Adrenal gland (tissue), 12 donors: ENCODE results near the gene AP1M1. TPM values are rescaled to one million over a fixed set of nuclear protein-coding genes. Genes with fewer than 3 reads are reported as not detected.

Experiments used
- DNase-seq, 7 donors: peaks; one replicate each; pipeline ENCODE4 v3.0.0-alpha.2; 2019 to 2020
- H3K27ac ChIP-seq, 5 donors: fragments of 200-600 bp; sonication (generic) in 4 of 5; 1 replicate in 3 of 5; 2 replicates in 2 of 5; pipeline versions ENCODE4 v1.5.1 to v1.8.0; 2016 to 2020; ENCODE audit warnings: mild to moderate bottlenecking in 1 of 5
- H3K27me3 ChIP-seq: fragments of 200-600 bp; 2 replicates; pipeline ENCODE4 v1.8.0; 2021
- H3K36me3 ChIP-seq, 2 donors: fragments of 200-600 bp; replicated peaks in 1 of 2; 1 replicate in 1 of 2; 2 replicates in 1 of 2; pipeline versions ENCODE4 v1.5.1 to v1.8.0; 2018 to 2022
- H3K4me1 ChIP-seq, 2 donors: fragments of 200-600 bp; replicated peaks in 1 of 2; 1 replicate in 1 of 2; 2 replicates in 1 of 2; pipeline versions ENCODE4 v1.5.1 to v1.8.0; 2018 to 2021
- H3K4me3 ChIP-seq, 4 donors: fragments of 200-600 bp; sonication (generic) in 3 of 4; one replicate each; pipeline ENCODE4 v1.5.1; 2016 to 2018
- H3K9me3 ChIP-seq, 3 donors: fragments of 200-600 bp; sonication (generic) in 1 of 3; replicated peaks in 1 of 3; 1 replicate in 2 of 3; 2 replicates in 1 of 3; pipeline versions ENCODE4 v1.5.1 to v1.8.0; 2016 to 2021
- CTCF ChIP-seq, 6 experiments: fragments of 450-650 bp in 4 of 6; fragments of 200-600 bp in 2 of 6; sonication (generic) in 1 of 6; IDR thresholded peaks; 1 replicate in 5 of 6; 2 replicates in 1 of 6; pipeline versions ENCODE4 v1.5.1 to v1.8.0; 2016 to 2021; ENCODE audit warnings: antibody characterized with exemption in 6 of 6, mild to moderate bottlenecking in 2 of 6, moderate library complexity in 1 of 6
- POLR2A ChIP-seq, 2 donors: fragments of 450-650 bp; IDR thresholded peaks; one replicate each; pipeline ENCODE4 v1.6.1; 2017; ENCODE audit warnings: antibody characterized with exemption in 2 of 2, mild to moderate bottlenecking in 2 of 2, moderate library complexity in 1 of 2
- WGBS, 4 donors: extraction: QIAGEN DNeasy Blood & Tissue Kit in 2 of 4; methylation state at CpG; one replicate each; pipeline versions ENCODE4 v1.1.5 to v1.1.7; 2013 to 2017; 5-methylcytosine and 5-hydroxymethylcytosine counted together
- intact Hi-C, 2 donors: fragments of 100-400 bp; cut with DNase I; formaldehyde crosslinking; loops; one replicate each; pipeline versions ENCODE4 v1.14.1 to v1.15.0; 2022 to 2023
- polyA plus RNA-seq, 3 donors: library from polyadenylated mRNA; stranded (reverse); fragments of 200-250 nt in 2 of 3; fragments of 350-450 nt in 1 of 3; fragmentation: Illumina TruSeq in 1 of 3; extraction: RNeasy Lipid Tissue Mini Kit (QIAGEN cat#74804) in 1 of 3; gene quantifications; one replicate each; pipeline ENCODE4 v1.2.3, GENCODE V29; 2013 to 2014
- total RNA-seq, 9 donors: library from RNA; depleted of rRNA in 4 of 9; stranded (reverse); fragments of >200 nt in 4 of 9; fragments of 120-200 nt in 1 of 9; fragmentation: NEBNext Ultra II Directional in 1 of 9; extraction: Animal tissue kit (Norgen Biotek cat#: 25700) in 1 of 9; gene quantifications; one replicate each; pipeline versions ENCODE4 v1.1.0 to v1.2.4, GENCODE V29; 2013 to 2023
- donor health status: healthy with polysubstance abuse.
- donor health status: Bipolar disorder and iron deficiency.
- donor health status: DM: yes; HTN: yes; CAD: no.
- donor health status: DM: no; HTN: no; CAD: no.
- donor health status: DM: no; HTN: no; CAD: no.
- donor health status: DM: yes; HTN: yes; CAD: no.

Gene AP1M1
- total and polyA plus RNA-seq, 12 donors: 51.3 to 99.6 (median 82.5) TPM

- peak overlapping the region in 1 of 5 donors; percentile 29 for H3K27ac ChIP-seq
- H3K4me3 ChIP-seq: no peak overlapping the region
- peaks cover 0 to 59% of the 10 kb centered on the region in 2 donors for H3K36me3 ChIP-seq
- H3K9me3 ChIP-seq: no peaks in the 10 kb centered on the region
- H3K27me3 ChIP-seq: no peaks in the 10 kb centered on the region
- H3K4me1 ChIP-seq: peaks cover 6 to 11% of the 10 kb centered on the region in 2 donors
- TF ChIP-seq CTCF (IDR thresholded peaks at IDR 0.05): no peak
- TF ChIP-seq POLR2A (IDR thresholded peaks at IDR 0.05): no peak
- intact Hi-C loops: no loop called here
- peak in 3 of 7 donors; percentile 18 to 59 (median 57) for DNase-seq
- WGBS, 4 donors: 50 to 67% (median 58%) methylated on average over 6 to 11 of the region's 11 CpGs
Observed at GRCh38 chr19:16205205-16206045, 7.7 kb downstream of the AP1M1 start.

GRCh38 chr19:16206046-16206605, 8.4 kb downstream of the AP1M1 start:
- peaks cover 0 to 61% of the 10 kb centered on the region in 2 donors for H3K36me3 ChIP-seq
- H3K4me3 ChIP-seq: no peak overlapping the region
- peaks cover 6 to 11% of the 10 kb centered on the region in 2 donors for H3K4me1 ChIP-seq
- no peaks in the 10 kb centered on the region for H3K9me3 ChIP-seq
- intact Hi-C loops: no loop called here
- no peaks in the 10 kb centered on the region for H3K27me3 ChIP-seq
- peak in 1 of 7 donors; percentile 14 for DNase-seq
- TF ChIP-seq POLR2A (IDR thresholded peaks at IDR 0.05) (no peak), CTCF (IDR thresholded peaks at IDR 0.05) (no peak)
- 87 to 95% (median 90%) methylated on average over 10 to 14 of the region's 14 CpGs for WGBS, 4 donors
- H3K27ac ChIP-seq: peak overlapping the region in 1 of 5 donors; percentile 29

DNA sequence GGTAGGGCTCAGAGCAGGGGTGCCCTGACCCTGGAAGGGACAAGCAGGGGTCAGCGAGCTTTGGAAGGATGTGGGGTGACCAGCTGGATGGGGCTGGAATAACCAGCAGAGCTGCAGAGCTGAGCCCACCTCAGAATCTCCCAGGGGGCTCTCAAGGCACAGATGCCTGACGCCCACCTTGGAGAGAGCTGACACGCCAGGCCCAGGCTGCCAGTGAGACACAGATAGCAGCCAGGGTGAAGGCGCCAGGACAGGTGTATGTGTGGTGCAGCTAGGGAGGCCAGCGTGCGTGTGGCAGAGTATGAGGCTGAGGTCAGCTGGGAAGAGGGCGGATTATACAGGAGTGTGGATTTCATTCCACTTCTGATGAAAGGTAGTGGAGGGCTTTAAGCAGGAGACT, 8.9 kb downstream of the AP1M1 start:
- DNase-seq: peak in 1 of 7 donors; percentile 15
- Histone ChIP-seq H3K27ac (no peak overlapping the region), H3K27me3 (no peaks in the 10 kb centered on the region), H3K9me3 (no peaks in the 10 kb centered on the region), H3K4me3 (no peak overlapping the region), H3K4me1 (peaks cover 6 to 11% of the 10 kb centered on the region in 2 donors), H3K36me3 (peaks cover 0 to 65% of the 10 kb centered on the region in 2 donors)
- 94 to 97% (median 95%) methylated on average over 7 of the region's 7 CpGs for WGBS, 4 donors
- TF ChIP-seq POLR2A (IDR thresholded peaks at IDR 0.05) (no peak), CTCF (IDR thresholded peaks at IDR 0.05) (no peak)
- intact Hi-C loops: no loop called here

GRCh38 chr19:16207063-16207462, 9.4 kb downstream of the AP1M1 start:
- WGBS, 4 donors: 94 to 98% (median 95%) methylated on average over 4 to 10 of the region's 10 CpGs
- Histone ChIP-seq H3K27ac (no peak overlapping the region), H3K4me1 (peaks cover 6 to 11% of the 10 kb centered on the region in 2 donors), H3K4me3 (no peak overlapping the region), H3K36me3 (peaks cover 0 to 65% of the 10 kb centered on the region in 2 donors), H3K27me3 (no peaks in the 10 kb centered on the region), H3K9me3 (no peaks in the 10 kb centered on the region)
- intact Hi-C loops: no loop called here
- TF ChIP-seq POLR2A (IDR thresholded peaks at IDR 0.05): no peak
- no peak for TF ChIP-seq CTCF (IDR thresholded peaks at IDR 0.05)
- DNase-seq: peak in 1 of 7 donors; percentile 14
